DMS53 (cell line): Measurements from ENCODE around the gene MAP1LC3B2.
"Not testable (repeated sequence)": the region's sequence is repeated elsewhere in the genome, so short reads cannot be mapped to it uniquely, and the experiment has no call there.

ENCODE experiments used
- DNase-seq: peaks from one replicate; lab custom pipeline; 2025; lab: John Stamatoyannopoulos, UW

MAP1LC3B2 gene

DNA sequence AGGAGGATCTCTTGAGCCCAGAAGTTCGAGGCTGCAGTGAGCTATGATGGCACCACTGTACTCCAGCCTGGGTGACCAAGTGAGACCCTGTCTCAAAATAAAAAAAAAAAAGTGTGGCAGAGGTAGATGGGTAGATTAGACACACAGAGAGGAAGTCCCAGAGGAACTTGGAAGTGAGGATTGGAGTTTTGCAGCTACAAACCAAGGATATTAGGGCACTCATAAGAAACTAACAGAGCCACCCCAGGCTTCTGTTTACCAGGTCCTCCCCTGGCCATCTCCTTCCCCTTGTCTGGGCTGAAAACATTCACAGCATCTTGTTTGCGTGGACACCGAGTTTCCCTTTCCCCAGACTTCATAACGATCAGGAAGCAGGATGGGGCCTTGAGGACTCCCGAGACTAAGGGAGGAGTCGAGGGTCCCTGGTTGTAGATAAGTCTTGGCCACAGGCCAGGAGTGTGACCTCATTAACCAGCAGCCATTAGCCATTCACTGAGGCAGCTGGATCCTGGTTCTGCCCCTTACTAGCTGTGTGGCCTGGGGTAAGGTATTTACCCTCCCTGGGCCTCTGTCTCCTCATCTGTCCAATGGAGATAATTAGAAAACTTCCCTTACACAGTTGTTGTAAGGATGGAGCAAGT, 2.1 kb downstream of the MAP1LC3B2 start:
- no peak for DNase-seq

DNA sequence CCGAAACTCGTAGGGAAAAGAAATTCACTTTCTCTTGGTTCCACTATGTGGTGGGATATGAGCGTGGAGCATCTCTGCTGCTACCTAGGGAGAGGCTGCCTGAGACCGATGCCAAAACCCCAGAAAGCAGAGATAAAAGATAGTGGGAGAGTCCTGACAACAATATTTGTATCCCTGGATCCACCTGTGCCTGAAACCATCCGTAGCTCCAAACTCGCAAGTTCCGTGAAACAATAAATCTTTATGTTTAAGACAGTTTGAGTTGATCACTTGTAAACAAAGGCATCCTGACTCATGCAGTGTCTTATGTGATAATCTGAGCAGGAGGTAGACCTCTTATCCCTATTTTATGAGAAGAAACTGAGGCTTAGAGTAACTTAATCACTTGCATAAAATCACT, 2.9 kb downstream of the MAP1LC3B2 start:
- no peak for DNase-seq

DNA sequence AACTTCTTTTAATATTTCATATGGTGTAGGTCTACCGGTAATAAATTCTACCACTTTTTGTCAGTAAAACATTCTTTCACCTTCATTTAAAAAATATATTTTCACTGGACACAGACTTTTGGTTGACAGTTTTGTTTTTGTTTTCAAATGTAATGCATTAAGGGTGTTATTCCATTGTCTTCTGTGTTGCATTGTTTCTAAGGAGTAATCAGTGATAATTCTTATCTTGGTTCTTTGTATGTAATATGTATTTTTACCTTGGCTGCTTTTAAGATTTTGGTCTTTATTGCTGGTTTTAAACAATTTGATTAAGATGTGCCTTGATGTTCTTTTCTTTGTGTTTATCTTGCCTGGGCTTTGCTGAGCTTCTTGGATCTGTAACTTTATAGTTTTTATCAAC, 4.1 kb downstream of the MAP1LC3B2 start:
- no peak for DNase-seq

DNA sequence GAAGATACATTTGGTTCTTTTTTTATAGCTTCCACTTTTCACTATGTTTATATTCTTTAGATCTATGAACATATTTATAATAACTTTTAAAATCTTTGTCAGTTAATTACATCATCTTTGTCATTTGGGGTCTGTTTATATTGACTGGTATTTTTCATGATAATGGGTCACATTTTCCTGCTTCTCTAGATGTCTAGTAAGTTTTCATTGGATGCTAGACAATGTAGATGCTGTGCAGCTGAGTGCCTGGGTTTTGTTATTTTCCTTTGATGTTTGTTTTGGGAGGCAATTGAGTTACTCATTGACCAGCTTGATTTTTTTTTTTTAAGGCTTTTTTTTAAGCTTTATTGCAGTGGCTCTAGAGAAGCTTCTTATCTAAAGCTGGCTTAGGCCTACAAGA, 4.9 kb downstream of the MAP1LC3B2 start:
- DNase-seq: peak; percentile 87

DNA sequence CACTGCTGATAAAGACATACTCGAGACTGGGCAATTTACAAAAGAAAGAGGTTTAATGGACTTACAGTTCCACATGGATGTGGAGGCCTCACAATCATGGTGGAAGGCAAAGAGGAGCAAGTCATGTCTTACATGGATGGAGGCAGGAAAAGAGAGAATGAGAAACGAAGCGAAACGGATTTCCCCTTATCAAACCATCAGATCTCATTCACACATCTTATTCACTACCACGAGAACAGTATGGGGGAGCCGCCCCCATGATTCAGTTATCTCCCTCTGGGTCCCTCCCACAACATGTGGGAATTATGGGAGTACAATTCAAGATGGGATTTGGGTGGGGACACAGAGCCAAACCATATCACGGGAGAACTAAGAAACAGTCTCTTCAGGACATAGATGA, 6.0 kb downstream of the MAP1LC3B2 start:
- DNase-seq: not testable (repeated sequence)

DNA sequence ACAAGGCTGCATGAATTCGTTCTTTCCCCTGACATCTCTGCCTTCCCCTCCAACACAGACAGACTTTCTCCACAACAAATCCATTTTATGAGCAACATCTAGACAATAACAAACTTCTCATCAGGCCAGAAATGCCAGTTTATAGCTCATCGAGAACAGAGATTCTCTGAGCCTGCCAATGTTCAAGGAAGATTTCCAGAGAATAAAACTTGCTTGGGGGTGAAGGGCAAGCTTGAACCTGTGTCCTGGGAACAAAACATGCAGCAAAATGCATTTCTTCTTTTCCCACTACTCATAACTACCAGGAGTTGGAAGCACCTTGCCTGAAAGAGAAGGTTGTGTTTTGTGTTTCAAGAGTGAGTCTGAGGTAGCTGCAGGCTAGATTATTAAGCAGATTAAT, 6.8 kb downstream of the MAP1LC3B2 start:
- DNase-seq: no peak

DNA sequence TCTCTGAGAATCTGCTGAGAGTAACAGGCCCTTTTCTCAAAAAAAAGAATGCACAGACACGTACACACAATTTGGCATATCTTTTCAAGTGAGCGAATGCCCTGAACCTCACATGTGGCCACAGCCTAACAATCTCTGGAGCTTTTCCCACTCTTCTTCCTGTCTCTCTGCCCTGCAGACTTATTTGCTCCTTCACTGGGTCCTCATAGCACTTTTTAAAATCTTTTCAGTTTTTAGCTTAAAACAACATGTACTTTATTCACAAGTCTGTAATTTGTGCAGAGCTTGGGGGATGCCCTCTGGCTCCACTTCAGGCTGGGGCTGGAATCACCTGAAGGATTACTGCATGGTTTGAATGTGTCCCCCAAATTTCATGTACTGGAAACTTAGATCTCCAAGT, 9.0 kb downstream of the MAP1LC3B2 start:
- DNase-seq: no peak

DNA sequence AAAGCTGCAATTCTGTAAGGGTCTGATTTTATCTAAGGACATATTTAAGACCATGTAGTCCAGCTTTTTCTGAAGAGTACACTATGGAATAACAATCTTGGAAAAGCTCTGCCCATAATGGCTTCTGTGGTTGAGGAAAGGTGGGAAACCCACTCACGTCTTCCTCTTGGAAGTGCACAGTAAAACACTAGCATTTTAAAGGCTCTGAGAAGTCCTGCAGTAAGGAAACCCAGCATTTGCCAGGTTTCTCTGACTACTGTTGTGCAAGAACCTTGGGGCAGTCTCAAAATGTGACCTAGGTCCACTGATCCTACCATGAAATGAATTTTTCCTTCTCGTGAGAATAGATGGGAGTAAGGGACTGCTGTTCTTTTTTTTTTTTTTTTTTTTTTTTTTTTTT, 11.9 kb downstream of the MAP1LC3B2 start:
- DNase-seq: no peak

DNA sequence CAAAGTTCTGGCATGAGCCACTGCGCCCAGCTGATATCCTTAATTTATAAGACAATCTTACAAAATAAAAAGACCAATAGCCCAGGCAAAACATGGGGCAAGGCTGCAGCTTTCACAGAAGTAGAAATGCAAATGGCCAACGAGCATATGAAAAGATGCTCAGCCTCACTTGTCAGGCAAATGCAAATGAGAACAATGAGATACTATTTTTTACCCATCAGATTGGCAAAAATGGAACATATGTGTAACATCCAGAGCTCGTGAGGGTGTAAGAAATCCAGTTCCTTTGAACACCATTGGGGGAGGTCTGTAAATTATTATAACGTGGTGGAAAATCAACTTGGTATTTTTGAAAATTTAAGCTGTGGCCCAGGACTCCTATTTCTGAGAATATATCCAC, 14.6 kb downstream of the MAP1LC3B2 start:
- DNase-seq: no peak

DNA sequence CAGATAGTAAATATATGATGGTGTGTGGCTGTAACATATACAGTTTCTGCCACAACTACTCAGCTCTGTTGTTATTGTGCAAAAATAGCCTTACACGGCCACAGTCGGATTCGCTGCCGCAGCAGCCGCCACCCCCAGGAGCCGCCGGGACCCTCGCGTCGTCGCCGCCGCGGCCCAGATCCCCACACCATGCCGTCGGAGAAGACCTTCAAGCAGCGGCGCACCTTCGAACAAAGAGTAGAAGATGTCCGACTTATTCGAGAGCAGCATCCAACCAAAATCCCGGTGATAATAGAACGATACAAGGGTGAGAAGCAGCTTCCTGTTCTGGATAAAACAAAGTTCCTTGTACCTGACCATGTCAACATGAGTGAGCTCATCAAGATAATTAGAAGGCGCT, 16.6 kb downstream of the MAP1LC3B2 start:
- DNase-seq: not testable (repeated sequence)

DNA sequence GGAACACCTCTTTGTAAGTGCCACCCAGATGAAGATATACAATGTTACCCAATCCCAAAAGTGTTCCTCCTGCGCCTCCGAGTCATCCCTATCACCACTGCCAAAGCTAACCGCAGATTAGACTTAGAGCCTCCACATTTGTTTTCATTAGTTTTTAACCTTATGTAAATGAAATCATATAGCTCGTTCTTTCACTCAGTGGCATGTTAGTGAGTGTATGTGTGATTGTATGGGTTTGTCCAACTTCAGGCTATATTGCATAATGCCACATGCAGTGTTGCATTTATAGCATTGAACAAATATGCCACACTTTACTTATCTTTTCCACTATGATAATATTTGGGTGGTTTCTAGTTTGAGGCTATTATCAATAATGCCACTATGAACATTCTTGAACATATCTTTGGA, 18.0 kb downstream of the MAP1LC3B2 start:
- no peak for DNase-seq

DNA sequence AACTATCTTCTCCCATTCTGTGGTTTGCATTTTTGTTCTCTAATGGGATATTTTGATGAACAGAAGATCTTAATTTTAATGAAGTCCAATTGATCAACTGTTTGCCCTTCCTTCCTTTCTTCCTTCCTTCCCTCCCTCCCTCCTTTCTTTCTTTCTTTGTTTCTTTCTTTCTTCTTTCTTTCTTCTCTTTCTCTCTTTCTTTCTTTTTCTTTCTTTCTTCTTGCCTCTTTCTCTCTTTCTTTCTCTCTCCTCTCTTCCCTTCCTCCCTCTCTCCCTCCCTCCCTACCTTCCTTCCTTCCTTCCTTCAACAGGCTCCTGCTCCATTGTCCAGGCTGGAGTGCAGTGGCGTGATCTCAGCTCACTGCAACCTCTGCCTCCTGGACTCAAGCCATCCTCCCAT, 18.9 kb downstream of the MAP1LC3B2 start:
- no peak for DNase-seq

DNA sequence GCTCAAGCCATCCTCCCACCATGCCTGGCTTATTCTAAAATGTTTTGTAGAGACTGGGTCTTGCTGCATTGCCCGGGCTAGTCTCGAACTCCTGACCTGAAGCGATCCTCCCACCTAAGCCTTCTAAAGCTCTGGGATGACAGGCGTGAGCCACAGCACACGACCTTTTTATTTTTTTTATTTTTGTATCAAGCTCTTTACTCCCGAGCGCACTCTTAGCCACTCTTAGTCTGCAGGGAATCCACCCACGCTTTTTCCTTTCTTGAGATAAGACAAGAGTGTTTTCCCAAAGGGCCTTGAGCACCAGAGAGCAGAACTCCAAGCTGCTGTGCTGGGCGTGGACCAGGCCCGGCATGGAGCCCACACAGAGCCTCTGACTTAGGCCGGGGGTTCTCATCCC, 23.4 kb downstream of the MAP1LC3B2 start:
- DNase-seq: no peak

DNA sequence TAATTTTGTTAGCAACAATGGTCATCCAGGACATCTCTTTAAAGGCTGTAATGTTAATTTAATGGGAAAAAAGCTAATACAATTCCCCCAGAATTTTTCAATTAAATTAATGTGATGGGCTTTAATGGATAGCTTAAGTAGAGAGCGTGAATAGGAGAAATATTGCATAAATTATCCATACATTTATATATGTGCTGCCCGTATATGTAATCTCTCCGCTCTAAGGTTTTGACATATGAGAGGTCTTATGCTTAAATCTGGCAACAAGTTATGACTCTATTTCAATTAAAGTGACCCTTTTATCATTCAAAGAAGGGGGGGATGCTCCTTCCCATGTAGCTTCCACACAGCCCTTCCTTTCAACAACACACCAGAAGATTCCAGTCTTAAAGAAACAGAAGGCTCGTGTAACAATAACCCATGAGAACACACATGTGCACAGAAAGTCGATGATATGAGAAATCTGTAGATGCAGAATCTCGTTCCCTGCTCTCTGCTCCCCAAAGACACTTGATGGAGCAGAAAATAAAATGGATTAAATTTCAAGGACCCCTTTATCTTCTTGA, 24.0 kb downstream of the MAP1LC3B2 start:
- no peak for DNase-seq

DNA sequence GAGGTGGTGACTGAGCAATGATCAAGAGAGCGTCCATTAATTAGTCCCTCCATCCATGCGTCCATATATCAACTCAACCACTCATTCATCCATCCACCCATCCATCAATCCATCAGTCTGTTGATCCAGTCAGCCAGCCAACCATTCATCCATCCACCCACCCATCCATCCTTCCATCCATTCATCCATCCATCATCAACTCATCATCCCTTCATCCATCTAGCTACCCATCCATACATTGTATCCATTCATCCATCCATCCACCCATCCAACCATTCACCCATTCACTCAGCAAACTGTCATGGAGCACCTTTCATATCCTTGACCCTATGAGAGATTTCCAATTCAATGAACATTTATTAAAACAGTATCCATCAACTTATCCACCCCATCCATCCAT, 28.1 kb downstream of the MAP1LC3B2 start:
- no peak for DNase-seq

DNA sequence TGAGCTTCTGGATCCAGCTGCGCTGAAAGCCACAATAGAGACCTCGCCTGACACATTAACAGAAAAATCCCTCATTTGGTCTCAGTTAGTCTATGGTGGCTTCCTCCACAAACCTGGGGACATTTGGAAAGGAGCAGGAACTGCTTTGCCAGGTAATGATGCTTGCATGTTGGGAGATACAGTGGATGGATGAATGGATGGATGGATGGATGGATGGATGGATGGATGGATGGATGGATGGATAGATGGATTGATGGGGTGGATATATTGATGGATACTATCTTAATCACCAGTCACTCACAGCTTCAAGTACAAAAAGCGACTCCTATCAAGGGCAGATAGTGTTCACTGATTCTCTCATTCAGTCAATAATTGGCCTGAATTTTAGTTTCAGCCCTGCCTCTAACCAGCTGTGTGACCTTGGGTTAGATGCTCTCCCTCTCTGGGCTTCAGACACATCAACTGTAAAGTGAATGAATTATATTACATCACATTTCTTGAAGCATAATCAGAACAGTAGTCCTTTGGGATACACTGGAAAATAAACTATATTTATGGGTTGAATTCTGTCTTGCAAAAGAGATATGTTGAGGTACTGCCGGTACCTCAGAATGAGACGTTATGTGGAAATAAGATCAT, 29.3 kb downstream of the MAP1LC3B2 start:
- DNase-seq: no peak

DNA sequence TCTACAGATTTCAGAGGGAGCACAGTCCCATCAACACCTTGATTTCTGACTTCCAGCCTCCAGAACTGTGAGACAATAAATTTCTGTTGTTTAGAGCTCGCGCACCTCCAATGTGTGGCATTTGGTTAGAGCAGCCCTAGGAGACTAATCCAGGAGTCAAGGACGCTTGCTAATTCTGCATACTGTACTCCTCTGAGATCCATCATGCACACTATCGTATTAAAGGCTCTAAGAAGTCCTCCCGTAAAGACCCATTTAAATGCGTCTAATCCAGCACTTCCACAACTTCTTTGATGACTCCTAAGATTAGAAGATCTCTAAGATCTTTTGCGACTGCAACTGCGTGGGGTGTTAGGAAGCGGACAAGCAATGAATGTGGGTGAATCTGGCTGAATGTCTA, 30.4 kb downstream of the MAP1LC3B2 start:
- DNase-seq: no peak

DNA sequence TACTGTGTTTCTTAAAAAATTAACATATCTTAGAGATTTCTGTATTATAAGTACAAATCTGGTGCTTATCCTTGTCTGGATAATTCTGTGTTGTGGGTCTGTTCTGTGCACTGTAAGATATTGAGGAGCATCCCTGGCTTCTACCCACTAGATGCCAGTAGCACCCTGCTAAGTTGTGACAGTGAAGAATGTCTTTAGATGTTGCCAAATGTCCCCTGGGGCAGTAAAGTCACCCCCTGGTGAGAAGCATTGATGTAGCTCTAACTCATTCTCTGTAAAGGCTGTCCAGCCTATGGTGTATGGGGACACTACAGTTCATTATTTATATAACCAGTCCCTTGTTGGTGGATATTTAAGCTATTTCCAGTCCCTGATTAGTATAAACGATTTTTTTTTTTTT, 31.4 kb downstream of the MAP1LC3B2 start:
- peak; percentile 50 for DNase-seq

DNA sequence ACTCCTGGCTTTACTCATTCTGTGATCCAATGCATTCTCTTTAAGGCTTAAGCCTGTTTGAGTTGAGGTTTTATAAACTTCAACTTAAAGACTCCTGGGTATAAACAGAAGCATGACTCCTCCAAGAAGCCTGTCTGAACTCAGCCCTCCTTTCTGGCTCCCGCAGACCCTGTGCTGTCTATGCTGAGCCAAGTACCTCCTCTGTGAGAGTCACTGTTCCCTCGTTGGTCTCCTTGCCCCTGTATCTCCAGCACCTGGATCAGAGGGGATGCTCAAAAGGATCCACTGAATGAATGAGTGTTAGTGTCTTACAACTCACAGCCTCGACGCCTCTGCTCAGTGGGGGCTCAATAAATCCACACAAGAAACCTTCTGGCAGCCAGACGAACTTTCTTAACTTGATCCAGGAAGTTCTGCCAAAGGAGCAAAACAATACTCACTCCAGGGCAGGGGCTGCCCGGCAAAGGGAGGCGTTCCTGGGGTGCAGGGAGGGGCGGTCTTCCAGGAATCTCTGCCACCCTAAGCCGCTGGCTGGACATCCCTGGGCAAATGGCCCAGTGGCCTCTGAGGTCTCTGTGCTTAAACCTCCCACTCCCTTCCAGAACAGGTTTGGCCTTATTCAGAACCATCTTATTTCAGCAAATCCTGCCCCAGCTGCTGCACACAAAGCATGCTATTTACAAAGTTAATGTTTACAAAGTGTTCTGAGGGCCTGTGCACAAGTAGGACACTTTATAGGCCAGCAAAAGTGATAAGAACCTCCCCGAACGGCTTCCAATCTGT, 32.9 kb downstream of the MAP1LC3B2 start:
- DNase-seq: peak; percentile 74

DNA sequence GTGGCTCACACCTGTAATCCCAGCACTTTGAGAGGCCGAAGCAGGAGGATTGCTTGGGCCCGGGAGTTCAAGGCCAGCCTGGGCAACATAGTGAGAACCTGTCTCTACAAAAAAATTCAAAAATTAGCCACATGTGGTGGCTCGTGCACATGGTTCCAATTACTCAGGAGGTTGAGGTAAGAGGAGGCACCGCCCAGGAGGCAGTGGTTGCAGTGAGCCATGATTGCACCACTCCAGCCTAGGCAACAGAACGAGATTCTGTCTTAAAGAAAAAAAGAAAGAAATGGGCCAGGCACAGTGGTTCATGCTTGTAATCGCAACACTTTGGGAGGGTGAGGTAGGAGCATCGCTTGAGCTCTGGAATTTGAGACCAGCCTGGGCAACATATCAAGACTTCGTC, 33.5 kb downstream of the MAP1LC3B2 start:
- DNase-seq: no peak

DNA sequence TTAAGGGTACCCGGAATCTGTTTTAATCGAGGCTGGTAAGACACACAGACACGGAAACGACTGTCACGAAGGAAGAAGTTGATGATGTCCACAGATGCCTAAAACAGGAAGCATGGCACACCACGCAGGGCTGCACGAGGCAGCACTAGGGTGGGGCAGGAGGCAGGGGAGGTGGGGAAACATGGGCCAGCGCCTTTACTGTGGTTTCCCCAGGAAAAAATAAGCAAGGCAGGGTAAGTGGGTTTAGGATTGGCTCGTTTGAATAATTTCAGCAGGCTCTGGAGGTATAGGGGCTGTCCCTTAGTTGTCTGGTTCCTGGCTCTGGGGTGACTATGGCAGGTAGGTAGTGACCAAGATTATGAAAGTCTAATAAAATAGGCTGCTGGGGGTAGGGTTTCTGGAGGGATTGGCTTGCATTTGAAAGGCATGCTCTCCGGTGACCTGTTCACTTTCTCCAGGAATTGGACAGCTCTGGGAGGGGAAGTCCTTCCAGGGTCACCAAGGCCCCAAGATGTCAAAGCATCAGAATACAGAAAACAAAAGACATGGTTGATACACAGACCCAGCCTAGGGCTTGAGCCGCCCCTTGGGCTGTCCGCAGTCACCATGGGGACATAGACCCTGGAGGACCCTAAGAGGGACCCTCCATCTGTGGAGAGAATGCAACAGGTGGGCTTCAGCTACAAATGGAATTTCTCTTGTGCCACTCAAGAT, 35.3 kb downstream of the MAP1LC3B2 start:
- no peak for DNase-seq

DNA sequence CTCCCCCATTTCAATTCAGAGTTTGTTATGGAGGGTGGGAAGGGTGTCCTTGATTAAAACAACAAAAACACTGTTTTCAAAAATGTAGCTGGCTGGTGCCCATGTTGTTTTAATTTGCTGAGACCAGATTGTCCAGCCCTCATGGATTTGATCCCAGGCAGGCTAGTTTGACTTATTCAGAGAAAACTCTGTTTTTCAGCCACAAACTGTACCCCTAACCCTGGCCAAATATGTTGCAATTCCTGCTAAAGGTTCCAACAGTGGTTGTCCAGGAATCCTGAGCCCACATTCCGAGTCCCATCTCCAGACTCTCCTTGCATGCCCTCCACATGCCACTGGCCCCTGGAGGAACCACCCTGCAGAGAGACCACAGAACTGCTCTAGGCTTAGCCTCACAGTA, 36.0 kb downstream of the MAP1LC3B2 start:
- DNase-seq: no peak
